Activated T-helper 1 cell treated with anti-CD3 and anti-CD28 coated beads, Interleukin-2, amount 50 U/mL, for 16 hours (primary cell): ENCODE results near the gene NEK1.

Experiments used
- DNase-seq, 2 donors: peaks; one replicate each; pipeline ENCODE4 v3.0.0-alpha.2; 2020; ENCODE audit warnings: low read depth in 1 of 2, low spot score in 1 of 2

Gene NEK1, protein sequence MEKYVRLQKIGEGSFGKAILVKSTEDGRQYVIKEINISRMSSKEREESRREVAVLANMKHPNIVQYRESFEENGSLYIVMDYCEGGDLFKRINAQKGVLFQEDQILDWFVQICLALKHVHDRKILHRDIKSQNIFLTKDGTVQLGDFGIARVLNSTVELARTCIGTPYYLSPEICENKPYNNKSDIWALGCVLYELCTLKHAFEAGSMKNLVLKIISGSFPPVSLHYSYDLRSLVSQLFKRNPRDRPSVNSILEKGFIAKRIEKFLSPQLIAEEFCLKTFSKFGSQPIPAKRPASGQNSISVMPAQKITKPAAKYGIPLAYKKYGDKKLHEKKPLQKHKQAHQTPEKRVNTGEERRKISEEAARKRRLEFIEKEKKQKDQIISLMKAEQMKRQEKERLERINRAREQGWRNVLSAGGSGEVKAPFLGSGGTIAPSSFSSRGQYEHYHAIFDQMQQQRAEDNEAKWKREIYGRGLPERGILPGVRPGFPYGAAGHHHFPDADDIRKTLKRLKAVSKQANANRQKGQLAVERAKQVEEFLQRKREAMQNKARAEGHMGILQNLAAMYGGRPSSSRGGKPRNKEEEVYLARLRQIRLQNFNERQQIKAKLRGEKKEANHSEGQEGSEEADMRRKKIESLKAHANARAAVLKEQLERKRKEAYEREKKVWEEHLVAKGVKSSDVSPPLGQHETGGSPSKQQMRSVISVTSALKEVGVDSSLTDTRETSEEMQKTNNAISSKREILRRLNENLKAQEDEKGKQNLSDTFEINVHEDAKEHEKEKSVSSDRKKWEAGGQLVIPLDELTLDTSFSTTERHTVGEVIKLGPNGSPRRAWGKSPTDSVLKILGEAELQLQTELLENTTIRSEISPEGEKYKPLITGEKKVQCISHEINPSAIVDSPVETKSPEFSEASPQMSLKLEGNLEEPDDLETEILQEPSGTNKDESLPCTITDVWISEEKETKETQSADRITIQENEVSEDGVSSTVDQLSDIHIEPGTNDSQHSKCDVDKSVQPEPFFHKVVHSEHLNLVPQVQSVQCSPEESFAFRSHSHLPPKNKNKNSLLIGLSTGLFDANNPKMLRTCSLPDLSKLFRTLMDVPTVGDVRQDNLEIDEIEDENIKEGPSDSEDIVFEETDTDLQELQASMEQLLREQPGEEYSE (N-terminal part only)

DNA sequence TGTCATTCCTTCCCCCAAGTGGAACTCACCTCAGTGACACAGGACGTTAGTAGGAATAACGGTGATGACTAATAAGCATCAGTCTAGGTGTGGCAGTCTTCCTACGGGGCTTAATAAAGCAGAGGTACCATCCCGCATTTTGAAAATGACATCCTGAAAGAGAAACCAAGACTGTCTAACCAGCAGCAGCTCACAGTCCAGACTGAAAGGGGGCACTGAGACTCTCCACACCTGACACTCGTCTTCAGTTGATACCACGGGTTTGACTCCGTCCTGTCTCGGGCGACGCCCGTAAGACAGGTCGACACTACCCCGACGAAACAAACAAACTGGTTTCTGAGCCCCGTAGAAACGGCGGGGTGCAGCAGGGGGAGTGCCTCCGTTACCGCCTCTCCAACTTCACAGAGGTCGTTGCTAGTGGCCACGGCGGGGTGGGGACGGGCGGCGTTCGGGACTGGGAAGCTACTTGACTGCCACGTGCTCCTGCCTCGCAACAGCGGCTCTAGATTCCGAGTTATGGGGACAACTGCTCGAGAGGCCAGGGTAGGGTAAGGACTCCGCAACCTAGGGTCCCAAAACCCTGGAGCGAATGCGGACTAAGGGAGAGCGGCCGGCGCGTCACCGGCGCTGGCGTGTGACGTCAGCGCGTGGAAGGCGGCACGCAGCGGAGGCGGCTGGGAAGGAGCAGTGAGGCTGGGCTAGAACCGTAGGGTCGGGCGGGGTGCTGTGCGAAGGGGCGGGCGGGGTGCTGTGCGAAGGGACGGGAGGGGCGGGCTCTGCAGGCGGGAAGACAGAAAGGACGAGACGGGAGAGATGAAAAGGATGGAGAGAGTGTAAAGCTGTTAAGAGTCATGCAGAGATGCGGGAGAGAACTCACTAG, at the start of gene NEK1:
Gene NEK1, minus strand, starts transcription at position 593 of the 880 bp plus-strand sequence. CDS start 9,953 bp downstream, outside the sequence.
- DNase-seq: peak; percentile 67 to 78

DNA sequence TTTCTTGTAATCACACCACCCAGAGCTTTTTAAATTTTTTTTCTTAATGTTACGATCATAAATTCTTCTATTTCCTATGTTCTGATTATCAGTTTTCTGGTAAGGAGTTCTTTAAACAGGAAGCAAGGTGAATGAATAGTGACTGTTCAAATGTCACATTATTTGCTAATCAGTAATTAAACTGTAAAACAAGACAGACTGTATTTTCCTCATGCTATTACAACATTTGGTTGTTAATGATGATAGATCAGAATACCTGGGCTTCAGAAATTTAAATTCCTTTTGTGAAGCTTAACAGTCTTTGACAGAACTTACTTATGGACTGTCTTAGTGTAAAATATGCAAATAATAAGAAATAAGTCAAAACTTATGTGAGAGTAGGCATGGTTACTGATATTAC, 49.4 kb upstream of the NEK1 start:
- no peak for DNase-seq

DNA sequence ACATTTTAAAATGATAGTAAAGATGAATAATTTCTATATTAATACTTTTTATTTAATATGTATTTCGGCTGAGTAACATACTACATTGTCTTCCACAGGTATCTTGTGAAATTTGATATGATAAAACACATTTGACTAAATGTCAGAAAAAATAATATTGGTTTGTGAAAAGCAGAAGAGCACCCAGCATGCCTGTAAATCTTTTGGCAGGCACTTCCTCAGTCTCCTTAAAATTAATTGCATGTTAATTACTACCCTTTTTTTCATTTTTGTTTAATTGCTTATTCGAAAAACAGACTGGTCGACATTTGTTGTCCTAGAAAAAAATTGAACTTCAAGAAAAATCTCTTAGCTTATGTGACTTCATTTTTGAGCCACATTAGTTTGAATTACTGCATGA, 48.5 kb upstream of the NEK1 start:
- DNase-seq: no peak

DNA sequence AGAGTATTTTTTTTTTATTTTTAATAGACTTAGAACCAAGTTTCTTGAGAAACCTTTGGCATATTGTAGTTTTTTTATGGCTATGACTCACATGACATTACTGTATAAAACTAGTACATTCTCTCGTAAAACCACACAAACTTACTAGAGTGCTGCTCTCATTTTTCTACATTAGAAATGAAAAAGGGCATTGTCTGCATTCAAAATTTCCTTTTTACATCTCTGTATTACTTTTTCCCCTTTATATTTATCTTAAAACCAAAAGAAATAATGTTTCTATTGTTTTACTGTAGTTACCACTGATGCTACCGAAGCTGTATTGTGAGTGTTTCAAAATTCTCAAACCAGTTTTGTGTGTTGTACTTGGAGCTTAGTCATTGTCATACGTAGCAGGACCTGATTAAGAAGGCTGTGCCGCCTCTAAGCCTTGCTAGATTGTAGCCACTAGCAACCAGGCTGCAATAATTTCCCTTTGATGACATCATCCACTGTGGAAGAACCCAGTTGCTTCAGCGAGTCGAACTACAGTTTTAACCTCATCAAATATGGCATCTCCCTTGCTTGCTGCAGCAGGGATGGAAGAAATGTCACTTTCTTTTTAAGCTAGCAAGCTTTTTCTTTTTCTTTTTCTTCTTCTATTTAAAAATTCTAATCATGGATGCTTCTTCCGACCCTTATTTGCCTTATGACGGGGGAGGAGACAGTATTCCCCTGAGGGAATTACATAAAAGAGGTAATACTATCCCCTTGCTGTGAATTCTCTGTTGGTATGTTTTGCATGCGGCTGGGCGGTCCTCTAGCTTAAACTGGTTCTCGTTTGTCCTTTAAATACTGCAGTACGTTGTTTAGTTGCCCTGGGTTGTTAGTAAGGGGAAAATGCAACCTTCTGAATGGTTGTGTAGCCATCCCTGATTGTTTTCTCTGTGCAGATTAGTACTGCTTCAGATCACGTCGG, 47.6 kb upstream of the NEK1 start:
- peak in 1 of 2 donors; percentile 34 for DNase-seq

DNA sequence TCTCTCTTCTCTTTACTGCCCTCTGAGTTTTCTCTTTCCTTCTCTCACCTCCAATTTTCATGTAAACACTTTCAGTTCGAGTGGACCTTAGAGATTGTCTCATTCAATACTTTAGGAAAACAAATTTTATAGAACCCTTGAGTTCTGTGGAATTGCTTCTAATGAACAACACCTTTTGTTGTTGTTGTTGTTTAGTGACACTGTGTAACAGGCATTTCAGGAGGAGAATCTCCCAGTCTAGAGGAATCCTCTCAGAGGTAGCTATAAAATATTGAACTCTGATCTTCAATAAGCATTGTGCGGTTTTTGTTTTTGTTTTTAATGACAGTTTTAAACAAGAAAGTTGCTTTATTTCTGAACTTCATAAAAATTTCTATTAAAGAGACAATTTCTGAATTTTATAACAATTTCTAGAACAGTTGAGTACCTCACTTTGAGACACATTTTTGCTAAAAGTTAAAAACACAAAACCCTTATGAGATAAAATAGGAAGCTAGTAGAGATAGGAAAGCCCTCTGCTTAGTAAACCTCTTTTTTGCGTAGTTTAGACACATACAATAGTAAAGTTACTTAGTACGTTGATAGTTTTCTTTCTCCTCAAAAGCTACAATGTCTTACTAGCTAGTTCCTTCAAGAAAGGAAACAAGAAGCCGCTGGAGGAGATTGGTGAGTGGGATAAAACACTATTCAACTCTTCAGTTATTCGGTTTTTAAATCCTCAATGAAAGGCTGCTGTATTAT, 46.8 kb upstream of the NEK1 start:
- no peak for DNase-seq

DNA sequence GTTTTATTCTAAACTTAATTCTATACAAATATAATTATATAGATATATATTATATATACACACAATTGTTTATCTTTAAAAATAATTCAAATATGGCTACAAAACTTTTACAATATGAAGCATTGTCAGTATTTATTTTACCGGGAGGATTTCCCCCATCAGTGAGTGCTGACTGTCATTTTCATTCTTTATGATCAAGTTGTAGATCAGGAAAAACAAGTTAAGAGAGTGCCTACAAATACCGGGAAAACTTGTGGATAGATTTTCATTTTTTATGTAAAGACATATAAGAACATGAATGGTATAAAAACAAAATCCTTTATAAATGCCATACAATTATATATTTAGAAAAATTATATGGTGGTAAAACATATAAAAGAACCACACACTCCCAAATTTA, 45.8 kb upstream of the NEK1 start:
- no peak for DNase-seq

DNA sequence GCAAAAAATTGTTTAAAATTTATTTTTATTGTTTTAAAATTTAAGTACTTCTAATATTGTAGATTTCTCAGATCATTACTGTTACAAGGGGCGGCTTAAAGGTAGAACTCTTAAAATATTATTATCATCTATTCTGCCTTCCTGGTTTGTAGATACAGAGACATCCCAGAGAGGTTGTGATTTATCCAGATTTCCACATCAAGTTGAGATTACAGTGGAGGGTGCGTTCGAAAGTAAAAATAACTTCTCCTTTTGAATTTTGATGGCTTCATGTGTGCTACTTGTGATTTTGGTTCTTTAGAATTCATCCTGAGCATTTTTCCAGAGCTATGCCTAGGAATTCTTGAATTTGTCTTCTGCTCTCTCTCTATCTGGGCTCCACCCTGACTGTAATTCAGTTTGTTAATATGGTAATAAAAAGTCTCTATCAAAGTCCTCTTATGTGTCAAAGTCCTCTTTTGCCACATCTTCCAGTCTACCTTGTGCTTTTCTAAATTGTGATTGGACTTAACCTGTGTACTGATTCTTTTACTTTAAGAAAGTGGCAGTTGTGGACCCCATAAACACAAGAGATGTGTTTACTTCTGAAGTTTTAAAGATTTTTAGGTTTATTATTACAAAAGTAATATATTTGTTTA, 45.2 kb upstream of the NEK1 start:
- DNase-seq: no peak

DNA sequence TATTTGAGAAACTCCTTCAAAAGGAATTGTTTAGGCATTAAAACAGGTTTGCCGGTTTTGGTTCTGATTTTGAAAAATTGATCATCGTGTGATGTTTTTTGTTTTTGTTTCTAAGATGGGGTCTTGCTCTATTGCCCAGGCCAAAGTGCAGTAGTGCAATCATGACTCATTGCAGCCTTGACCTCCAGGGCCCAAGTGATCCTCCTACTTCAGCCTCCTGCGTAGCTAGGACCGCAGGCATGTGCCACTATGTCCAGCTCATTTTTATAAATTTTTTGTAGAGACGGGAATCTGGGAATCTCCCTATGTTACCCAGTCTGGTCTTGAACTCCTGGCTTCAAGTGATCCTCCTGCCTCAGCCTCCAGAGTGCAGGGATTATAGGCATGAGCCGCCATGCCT, 43.0 kb upstream of the NEK1 start:
- DNase-seq: no peak

DNA sequence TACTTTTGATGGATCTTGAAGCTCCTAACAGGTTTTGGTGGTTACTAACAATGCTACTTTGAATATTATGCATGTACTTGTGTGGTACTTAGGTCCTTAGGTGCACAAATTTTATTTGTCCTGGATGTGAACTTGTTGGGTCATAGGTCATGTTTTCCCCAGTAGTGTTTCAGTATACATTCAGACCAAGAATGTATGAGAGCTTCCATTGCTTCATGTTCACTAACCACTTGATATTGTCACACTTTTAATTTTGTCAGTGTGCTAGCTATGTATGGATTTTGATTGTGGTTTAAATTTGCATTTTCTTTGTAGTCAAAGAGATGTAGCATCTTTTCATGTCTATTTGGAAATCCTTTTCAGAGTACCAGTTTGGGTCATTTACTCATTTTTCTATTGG, 40.2 kb upstream of the NEK1 start:
- DNase-seq: no peak

DNA sequence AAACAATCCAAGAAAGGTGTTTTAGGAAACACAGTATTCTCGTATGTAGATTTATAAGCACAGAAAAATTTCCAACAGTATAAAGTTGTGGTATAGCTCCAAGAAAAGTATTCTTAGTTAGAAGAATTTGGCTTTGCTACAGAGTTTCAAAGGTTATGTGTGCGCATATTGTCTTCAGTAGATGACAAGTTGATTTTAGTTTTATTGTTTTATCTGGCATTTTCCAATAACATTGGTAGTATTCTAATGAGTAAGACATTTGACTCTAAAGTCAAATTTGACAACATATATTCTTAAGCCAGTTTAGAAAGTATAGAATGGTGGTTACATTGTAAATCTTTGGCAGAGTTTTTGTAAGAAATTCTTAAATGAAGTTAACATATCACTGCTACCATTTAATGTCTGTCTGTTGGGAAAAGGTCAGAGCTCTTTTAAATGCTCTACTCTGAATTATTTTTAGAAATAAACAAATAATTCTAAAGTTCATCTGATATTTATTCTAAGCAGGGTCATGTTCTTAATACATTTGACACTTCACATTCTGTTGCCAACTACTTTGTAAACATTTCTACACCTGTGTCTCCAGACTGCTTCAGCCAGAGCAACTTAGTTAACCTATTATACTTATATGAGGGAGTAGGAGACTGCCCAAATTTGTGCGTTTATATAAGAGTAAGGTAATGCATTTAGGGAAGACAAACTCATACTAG, 38.0 kb upstream of the NEK1 start:
- no peak for DNase-seq

DNA sequence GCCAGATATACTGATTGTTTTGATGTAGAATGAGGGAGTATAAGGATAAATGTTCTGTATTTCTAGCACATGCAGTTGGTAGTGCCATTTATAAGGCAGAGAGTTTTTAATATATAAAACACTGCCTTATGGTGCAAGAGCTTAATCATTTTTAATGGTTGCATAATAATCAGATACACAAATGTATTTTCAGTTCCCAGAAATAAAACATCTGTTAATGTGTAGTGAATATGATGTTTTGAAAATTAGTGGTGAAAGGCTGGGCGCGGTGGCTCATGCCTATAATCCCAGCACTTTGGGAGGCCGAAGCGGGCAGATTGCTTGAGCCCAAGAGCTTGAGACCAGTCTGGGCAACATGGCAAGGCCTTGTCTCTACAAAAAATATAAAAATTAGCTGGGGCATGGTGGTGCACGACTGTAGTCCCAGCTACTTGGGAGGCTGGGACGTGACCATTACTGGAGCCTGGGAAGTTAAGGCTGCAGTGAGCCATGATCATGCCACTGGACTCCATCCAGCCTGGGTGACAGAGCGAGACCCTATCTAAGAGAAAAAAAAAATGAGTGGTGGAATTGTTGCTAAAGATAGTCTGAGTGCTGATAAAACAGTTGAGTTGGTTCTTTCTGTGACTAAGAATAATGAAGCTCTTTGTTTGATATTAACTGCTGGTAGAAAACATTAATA, 37.3 kb upstream of the NEK1 start:
- no peak for DNase-seq

DNA sequence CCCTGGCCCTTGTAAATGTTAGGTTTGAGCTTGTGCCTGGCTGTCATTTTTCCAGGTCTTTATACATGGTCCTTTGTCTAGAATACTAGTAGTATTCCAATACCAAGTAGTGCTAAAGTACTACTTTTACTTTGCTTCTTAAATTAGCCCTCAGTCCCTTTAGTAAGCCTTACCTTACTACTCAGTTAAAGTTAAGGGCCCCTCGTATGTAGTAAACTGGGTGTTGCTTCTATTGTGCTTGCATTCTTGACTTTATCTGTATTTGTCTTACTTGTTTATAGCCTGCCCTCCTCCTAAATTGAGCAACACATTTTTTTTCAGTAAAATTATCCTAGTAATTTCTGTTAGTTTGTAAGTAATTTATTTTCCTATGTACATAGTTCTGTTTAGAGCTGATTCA, 33.2 kb upstream of the NEK1 start:
- DNase-seq: no peak

DNA sequence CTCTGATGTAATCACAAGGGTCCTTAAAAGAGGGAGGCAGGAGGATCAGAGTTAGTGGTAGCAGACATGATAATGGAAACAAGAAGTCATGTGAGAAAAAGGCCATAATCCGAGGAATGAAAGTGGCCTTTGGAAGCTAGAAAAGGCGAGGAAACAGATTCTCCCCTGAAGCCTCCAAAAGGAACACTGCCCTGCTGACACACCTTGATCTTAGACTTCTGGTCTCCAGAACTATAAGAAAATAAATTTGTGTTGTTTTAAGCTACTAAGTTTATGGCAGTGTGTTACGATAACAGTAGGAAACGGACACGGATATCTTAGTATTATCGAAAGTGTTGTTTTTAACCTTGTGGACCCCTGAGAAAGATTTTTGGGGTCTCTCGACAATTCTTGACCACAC, 32.4 kb upstream of the NEK1 start:
- no peak for DNase-seq

DNA sequence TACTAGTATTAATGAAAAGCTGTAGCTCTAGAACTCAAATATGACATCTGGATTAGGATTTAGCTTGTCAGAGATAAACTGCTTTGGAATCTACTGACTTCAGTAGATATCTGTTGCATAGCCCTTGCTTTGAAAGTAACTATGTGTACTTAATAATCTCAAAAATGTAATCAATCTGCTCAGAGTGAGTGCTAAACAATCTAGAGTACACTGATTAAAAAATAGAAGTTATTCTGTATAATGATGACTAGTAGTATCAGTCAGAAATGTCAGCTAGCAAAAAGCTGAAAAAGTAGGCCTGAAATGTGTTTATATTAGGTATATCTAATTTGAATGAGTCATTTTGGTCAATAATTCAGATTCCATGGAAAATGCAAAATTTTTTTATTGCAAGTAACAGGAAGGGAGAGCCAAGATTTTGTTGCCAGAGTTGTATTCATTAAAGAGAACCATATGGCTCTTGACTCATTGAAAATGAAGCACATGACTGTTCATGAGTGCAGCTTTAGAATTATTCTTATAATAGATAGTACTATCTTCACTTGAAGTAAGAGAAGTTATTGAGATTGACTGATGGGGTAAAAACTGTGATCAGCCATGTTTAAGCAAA, 28.0 kb upstream of the NEK1 start:
- DNase-seq: no peak

DNA sequence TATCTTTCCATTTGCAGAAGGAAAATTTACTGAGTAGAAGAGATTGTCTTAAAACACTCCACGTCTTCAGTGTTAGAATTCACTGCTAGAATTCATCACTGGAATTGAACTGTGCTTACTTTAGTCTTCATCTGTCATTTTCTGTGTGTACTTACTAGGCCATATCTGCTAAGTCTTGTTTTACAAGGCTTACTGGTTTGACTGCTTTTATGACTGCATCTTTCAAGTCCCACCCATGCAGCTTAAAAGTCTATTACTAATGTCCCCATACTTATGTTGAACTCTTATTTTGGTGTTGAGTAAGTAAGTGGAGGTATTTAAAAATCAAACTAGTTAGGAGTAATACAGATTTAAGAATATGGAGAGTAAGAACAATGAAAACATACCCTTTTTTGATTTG, 22.6 kb upstream of the NEK1 start:
- DNase-seq: no peak

DNA sequence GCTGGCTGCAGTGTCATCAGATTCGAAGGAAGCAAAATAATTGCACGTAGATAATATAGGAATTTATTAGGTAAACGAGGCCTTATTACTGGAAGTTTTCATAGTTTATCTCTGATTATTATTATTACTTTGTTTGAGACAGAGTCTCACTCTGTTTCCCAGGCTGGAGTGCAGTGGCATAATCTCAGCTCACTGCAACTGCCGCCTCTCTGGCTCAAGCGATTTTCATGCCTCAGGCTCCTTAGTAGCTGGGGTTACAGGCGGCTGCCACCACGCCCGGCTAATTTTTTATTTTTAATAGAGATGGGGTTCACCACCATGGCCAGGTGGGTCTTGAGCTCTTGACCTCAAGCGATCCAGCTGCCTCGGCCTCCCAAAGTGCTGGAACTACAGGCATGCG, 20.5 kb upstream of the NEK1 start:
- no peak for DNase-seq

DNA sequence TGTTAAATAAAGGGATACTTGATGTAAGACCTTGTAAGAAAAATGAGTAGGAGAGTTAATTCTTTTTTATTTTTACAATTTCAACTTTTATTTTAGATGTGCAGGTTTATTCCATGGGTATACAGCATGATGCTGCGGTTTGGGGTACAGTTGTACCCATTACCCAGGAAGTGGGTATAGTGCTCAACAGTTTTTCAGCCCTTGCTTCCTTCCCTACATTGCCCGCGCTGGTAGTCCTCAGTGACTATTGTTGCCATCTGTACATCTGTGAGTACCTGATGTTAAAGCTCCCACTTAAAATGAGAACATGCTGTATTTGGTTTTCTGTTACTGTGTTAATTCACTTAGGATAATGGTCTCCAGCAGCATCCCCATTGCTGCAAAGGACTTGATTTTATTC, 17.7 kb upstream of the NEK1 start:
- DNase-seq: no peak
